HG02678 (cell line): ENCODE measurements around the gene GPR25.
A peak's percentile ranks its signal among the peaks of the same experiment; 100 is the strongest.

Experiments
- ATAC-seq: cut with Tn5 transposase; IDR thresholded peaks from one replicate; pipeline ENCODE4 v1.9.1; 2021; ENCODE audit warnings: mild to moderate bottlenecking, moderate library complexity; ENCODE audit not compliant: unreplicated experiment

The GPR25 gene, protein sequence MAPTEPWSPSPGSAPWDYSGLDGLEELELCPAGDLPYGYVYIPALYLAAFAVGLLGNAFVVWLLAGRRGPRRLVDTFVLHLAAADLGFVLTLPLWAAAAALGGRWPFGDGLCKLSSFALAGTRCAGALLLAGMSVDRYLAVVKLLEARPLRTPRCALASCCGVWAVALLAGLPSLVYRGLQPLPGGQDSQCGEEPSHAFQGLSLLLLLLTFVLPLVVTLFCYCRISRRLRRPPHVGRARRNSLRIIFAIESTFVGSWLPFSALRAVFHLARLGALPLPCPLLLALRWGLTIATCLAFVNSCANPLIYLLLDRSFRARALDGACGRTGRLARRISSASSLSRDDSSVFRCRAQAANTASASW

GRCh38 chr1:200872446-200873115, at the start of gene GPR25:
GPR25 (plus strand) TSS chr1:200872981; CDS start chr1:200873038, 57 bp downstream.
- no peak for ATAC-seq

DNA sequence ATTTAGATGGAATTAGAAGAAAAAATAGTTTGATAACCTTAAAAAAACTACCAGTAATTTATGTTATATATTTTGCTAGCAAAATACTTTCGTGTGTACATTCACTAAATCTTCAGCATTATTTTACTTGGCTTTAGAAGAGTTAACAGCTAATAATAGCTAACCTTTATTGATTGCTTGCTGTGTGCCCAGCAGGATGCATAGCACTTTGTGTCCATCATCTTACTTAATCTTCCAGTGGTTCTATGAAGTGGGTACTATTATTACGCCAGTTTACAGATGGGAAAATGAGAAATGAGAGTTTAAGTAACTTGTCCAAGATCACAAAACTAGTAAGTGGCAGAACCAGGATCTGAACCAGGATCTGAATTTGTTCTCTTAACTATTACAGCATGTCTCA, 41.7 kb upstream of the GPR25 start:
- no peak for ATAC-seq

DNA sequence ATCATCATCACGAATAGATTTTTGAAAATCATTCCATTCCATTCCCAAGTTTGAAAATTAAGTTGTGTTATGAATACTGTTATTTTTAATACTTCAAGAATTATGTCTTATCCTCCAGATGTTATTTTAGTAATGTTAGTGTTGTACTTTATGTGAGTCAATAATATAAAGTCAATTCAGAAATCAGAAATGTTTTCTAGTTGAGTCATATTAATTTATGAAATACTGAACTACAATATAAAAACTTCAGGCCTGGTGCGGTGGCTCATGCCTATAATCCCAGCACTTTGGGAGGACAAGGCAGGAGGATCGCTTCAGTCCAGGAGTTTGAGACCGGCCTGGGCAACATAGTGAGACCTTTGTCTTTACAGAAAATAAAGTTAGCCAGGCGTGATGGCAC, 38.4 kb upstream of the GPR25 start:
- no peak for ATAC-seq

DNA sequence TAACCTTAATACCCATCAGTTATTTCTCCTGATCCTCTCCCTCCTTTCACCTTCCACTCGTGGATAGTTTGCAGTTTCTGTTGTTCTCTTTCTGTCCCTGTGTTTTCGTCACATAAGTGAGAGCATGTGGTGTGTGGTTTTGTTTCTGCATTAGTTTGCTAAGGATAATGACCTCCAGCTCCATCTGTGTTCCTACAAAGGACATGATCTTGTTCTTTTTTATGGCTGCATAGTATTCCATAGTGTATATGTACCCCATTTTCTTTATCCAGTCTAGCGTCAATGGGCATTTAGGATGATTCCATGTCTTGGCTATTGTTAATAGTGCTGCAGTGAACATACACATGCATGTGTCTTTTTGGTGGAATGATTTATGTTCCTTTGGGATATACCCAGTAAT, 36.6 kb upstream of the GPR25 start:
- ATAC-seq = no peak

DNA sequence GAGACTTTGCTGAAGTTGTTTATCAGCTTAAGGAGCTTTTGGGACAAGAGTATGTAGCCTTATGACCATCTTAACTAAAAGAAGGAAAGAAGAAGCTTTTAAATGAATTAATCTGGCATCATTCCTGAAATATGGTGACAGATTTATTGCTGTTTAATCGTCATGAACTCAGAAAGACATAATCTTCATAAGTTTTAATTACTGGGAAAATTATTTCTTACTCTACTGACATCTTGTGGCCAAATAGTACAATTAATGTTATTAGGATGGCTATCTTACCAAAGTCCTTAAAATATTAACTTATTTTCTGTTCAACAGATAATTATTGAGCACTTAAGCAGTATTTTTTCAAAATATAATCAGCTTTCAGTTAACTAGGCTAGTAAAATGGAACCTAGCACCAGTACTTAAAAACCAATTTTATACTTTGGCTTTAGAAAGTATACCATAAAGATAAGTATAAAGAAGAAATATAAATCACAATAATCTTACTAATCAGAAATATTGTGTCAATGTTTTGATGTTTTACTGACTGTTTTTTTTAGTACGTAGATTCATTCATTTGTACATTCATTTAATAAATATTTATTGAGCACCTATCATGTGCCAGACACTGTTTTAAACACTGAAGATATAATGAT, 34.7 kb upstream of the GPR25 start:
- no peak for ATAC-seq

DNA sequence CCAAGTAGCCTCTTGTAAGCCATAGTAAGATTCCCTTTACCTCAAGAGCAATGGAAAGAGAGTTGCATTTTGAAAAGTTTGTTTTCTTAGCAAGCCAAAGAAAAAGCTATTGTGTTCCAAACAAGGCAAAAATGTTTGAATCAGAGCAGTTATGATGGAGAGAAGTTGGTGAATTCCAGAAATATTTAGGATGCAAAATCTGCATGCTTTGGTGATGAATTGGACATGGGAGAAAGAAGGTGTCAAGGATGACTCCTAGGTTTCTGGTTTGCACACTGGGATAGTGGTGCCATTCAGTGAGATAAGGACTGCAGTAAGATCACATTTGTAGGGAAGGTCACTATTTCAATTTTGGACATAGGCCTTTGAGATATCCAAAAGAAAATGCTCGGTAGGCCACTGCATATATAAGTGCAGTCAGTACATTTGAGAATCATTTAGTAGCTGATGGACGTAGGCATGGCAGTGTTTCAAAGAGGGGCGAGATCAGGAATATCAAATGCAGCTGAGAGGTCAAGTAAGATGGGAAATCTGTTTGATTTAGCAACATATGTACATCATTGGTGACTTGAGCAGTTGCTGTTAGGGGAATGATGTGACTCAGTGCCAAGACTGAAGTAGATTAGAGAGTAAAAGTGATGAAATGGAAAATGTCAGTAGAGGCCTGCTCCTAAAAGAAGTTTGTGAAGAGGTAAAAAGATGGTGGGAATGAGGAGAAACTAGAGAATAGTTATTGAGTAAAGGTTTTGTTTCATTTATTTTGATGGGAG, 33.9 kb upstream of the GPR25 start:
- ATAC-seq = no peak

GRCh38 chr1:200845360-200845759, 27.4 kb upstream of the GPR25 start:
- no peak for ATAC-seq

DNA sequence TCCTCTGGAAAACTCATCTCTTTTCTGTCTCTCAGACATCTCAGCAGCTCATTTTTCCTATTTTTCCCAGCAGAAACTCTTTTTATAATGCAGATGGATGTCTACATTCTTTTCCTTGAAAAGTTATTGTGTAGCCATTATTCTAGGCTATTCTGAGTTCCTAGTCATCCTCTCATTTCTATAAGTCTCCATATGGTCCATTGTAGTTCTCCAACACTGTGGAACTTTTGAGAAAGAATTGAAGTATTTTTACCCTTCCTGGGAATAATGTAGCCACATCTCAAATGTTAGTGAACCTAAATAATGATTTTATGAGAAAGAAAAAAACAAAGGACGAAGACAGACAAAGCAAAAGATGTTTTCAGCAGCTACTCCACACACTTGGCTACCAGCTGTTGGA, 26.4 kb upstream of the GPR25 start:
- no peak for ATAC-seq

DNA sequence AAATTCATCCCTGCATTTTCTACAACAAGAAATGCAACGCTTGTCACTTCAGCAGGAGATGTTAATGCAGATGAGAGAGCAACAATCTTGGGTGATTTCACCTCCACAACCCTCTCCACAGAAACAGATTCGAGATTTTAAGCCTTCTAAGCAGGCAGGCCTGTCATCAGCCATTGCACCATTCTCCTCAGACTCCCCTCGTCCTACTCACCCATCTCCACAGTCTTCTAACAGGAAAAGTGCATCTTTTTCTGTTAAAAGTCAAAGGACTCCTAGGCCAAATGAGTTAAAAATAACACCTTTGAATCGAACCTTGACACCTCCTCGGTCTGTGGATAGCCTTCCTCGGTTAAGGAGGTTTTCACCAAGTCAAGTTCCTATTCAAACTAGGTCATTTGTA, 23.4 kb upstream of the GPR25 start:
- no peak for ATAC-seq

GRCh38 chr1:200850554-200850953, 22.2 kb upstream of the GPR25 start:
- no peak for ATAC-seq

DNA sequence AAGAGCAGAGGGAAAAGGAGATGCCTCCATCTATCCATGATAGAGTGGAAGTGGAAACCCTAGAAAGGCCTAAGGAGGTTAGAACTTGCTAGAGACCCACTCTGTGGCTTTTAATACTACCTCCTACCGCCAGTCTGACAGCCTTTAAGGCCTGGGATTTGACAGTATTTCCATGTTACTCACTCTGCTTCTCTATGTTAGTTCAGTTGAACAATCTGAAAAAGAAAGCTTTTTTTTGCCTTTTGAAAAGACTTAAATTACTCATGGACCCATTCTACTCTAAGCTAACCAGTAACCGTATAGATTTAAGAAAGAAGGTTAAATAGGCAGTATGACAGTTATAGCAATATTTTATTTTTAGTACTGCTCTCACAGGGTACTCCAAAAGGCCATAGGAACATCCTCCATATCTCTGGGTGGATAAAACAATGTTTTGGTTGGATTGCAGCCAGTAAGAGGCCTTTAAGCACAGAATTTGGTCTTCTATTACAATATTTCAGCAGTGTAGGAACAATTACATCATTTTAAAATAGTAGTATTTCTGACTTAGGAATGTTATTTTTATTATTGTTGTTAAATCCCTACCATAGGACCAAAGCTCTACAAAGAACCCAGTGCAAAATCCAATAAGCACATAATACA, 15.9 kb upstream of the GPR25 start:
- no peak for ATAC-seq

- no peak for ATAC-seq
Measured at GRCh38 chr1:200857804-200858203, 15.0 kb upstream of the GPR25 start.

- ATAC-seq = no peak
Measured at GRCh38 chr1:200861937-200862647, 10.7 kb upstream of the GPR25 start.

- ATAC-seq = no peak
Measured at GRCh38 chr1:200862713-200863415, 9.9 kb upstream of the GPR25 start.

DNA sequence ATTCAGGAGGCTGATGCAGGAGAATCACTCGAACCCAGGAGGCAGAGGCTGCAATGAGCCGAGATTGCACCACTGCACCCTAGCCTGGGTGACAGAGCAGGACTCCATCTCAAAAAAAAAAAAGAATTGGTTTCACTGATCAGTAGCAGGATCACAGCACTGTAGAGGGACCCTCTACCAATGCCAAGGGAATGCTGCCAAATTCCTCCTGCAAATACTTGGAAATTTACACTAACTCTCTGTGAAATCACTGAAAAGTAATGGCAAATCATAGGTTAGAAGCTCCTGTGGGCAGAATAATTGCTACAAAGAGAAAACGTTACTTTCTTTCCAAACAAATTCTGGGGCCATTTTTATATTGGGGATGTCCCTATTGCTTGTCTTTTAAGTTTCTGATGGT, 6.7 kb upstream of the GPR25 start:
- ATAC-seq = no peak

GRCh38 chr1:200866521-200866920, 6.3 kb upstream of the GPR25 start:
- ATAC-seq = peak; percentile 75

GRCh38 chr1:200867018-200867811, 5.6 kb upstream of the GPR25 start:
- peak; percentile 5 for ATAC-seq

DNA sequence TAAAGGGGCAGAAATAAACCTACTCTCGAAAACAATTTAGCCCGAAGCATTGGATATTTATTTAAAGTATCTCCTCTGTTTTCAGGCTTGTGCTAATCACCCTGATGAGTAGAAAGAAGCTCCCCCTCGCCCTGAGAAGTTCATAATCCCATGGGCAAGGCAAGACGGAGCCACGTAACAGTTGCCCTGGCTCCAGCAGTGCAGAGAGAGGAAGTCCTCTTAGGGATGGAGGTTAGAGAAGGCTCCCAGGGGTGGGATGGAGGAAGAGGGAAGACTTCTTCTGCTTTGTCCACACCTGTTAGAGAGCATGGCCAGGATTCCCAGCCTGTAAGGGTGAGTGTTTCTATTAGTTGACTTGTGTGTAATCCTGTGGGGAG, 3.4 kb upstream of the GPR25 start:
- no peak for ATAC-seq
